ENCODE results near the gene MTHFD2. TPM values are rescaled to one million over a fixed set of nuclear protein-coding genes. Genes with fewer than 3 reads are reported as not detected.

Gene MTHFD2
- total and polyA plus RNA-seq, 11 donors: 12.9 to 40.5 (median 17.5) TPM

DNA sequence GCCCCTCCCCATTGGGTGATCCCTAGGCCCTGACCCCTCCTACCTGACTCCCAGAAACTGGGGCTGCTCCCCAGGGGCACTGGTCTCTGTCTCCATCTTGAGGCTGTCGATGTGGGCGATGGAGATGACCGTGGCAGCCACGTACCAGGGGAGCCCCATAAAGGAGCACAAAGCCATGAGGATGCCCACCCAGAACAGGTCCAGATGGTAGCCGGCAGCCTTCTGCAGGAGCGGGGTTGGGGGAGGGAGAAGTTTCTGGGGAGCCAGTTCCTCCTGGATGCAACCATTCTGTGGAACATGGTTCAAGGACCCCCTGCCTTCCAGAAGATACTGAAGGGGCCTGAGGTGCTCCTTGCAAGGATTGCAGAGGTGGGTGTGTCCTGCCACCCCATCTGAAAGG is 34.0 kb downstream of the MTHFD2 start:
- Histone ChIP-seq H3K27ac (no peak overlapping the region), H3K27me3 (no peaks in the 10 kb centered on the region), H3K9me3 (no peaks in the 10 kb centered on the region), H3K4me3 (no peak overlapping the region), H3K36me3 (peaks cover 0 to 4% (median 0%) of the 10 kb centered on the region in 9 donors), H3K4me1 (peaks cover 0 to 6% (median 2%) of the 10 kb centered on the region in 12 donors)
- peak in 1 of 4 donors; percentile 14 for ATAC-seq
- intact Hi-C loops (cut with DNase I): no loop called here
- TF ChIP-seq, protein P1, sequence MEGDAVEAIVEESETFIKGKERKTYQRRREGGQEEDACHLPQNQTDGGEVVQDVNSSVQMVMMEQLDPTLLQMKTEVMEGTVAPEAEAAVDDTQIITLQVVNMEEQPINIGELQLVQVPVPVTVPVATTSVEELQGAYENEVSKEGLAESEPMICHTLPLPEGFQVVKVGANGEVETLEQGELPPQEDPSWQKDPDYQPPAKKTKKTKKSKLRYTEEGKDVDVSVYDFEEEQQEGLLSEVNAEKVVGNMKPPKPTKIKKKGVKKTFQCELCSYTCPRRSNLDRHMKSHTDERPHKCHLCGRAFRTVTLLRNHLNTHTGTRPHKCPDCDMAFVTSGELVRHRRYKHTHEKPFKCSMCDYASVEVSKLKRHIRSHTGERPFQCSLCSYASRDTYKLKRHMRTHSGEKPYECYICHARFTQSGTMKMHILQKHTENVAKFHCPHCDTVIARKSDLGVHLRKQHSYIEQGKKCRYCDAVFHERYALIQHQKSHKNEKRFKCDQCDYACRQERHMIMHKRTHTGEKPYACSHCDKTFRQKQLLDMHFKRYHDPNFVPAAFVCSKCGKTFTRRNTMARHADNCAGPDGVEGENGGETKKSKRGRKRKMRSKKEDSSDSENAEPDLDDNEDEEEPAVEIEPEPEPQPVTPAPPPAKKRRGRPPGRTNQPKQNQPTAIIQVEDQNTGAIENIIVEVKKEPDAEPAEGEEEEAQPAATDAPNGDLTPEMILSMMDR (IDR thresholded peaks at IDR 0.05): no peak
- no peak for TF ChIP-seq POLR2A (IDR thresholded peaks at IDR 0.05)
- WGBS, 4 donors: 94 to 97% (median 95%) methylated on average over 6 of the region's 6 CpGs
- no peak for DNase-seq

GRCh38 chr2:74233648-74234047 is 35.2 kb downstream of the MTHFD2 start:
- Histone ChIP-seq H3K36me3 (peaks cover 0 to 4% (median 0%) of the 10 kb centered on the region in 9 donors), H3K27me3 (no peaks in the 10 kb centered on the region), H3K4me1 (no peaks in the 10 kb centered on the region), H3K27ac (no peak overlapping the region), H3K4me3 (no peak overlapping the region), H3K9me3 (no peaks in the 10 kb centered on the region)
- DNase-seq: no peak
- TF ChIP-seq, protein P1 (IDR thresholded peaks at IDR 0.05): no peak
- no peak for TF ChIP-seq POLR2A (IDR thresholded peaks at IDR 0.05)
- no peak for ATAC-seq
- intact Hi-C loops (cut with DNase I): no loop called here

GRCh38 chr2:74235041-74235440 is 36.6 kb downstream of the MTHFD2 start:
- intact Hi-C loops (cut with DNase I): no loop called here
- DNase-seq (no peak), ATAC-seq (no peak)
- Histone ChIP-seq H3K27ac (no peak overlapping the region), H3K9me3 (no peaks in the 10 kb centered on the region), H3K4me1 (no peaks in the 10 kb centered on the region), H3K27me3 (no peaks in the 10 kb centered on the region), H3K36me3 (peaks cover 0 to 4% (median 0%) of the 10 kb centered on the region in 9 donors), H3K4me3 (no peak overlapping the region)
- 92 to 95% (median 94%) methylated on average over 5 of the region's 5 CpGs for whole genome bisulfite sequencing, 4 donors
- TF ChIP-seq POLR2A (IDR thresholded peaks at IDR 0.05): no peak
- TF ChIP-seq, protein P1 (IDR thresholded peaks at IDR 0.05): no peak

GRCh38 chr2:74238879-74239278 is 40.5 kb downstream of the MTHFD2 start:
- H3K36me3 ChIP-seq: peaks cover 0 to 4% (median 0%) of the 10 kb centered on the region in 9 donors
- intact Hi-C loops (cut with DNase I): no loop called here
- ATAC-seq (no peak), DNase-seq (no peak)
- WGBS, 4 donors: 80 to 100% (median 80%) methylated on average over 2 of the region's 2 CpGs
- no peak overlapping the region for H3K27ac ChIP-seq
- no peaks in the 10 kb centered on the region for H3K27me3 ChIP-seq
- H3K9me3 ChIP-seq: no peaks in the 10 kb centered on the region
- H3K4me3 ChIP-seq: no peak overlapping the region
- TF ChIP-seq, protein P1 (IDR thresholded peaks at IDR 0.05): no peak
- TF ChIP-seq POLR2A (IDR thresholded peaks at IDR 0.05): no peak
- peaks cover 0 to 8% (median 0%) of the 10 kb centered on the region in 12 donors for H3K4me1 ChIP-seq

Data from heart left ventricle (tissue), 16 donors.